Right lobe of liver (tissue), 4 donors: ENCODE data around the gene GRID1.

Source experiments
- POLR2A ChIP-seq: fragments of 450-650 bp; IDR thresholded peaks from one replicate; pipeline ENCODE4 v1.6.1; 2017; ENCODE audit warnings: antibody characterized with exemption, mild to moderate bottlenecking
- TF ChIP-seq, protein P1 (sequence below), 4 donors: fragments of 200-600 bp in 3 of 4; fragments of 450-650 bp in 1 of 4; IDR thresholded peaks; one replicate each; pipeline versions ENCODE4 v1.5.1 to v1.8.0; 2016 to 2022; ENCODE audit warnings: antibody characterized with exemption in 4 of 4, mild to moderate bottlenecking in 2 of 4
- donor health status: DM: no; HTN: no; CAD: no.
- donor health status: DM: no; HTN: no; CAD: no.
- donor health status: DM: no; HTN: yes; CAD: no.

DNA sequence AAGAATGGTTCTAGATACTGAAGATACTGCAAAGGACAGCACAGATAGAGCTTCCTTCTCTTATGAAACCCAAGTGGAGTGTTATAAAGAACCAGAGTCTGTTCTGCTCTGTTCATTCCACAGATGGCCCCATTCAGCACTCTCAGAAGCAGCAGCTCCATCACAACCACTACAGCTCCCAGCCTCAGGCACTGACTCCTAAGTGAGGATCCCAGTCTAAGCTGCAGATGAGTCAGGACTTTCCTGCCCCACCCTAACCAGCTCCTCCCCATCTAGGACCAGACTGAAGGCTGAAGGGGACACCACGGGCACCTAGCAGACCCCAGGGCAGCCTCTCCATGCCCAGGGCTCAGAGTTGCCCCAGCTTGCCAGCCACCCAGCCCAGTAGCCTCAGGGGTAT is 379.8 kb downstream of the GRID1 start:
- no peak for TF ChIP-seq POLR2A
- TF ChIP-seq, protein P1, sequence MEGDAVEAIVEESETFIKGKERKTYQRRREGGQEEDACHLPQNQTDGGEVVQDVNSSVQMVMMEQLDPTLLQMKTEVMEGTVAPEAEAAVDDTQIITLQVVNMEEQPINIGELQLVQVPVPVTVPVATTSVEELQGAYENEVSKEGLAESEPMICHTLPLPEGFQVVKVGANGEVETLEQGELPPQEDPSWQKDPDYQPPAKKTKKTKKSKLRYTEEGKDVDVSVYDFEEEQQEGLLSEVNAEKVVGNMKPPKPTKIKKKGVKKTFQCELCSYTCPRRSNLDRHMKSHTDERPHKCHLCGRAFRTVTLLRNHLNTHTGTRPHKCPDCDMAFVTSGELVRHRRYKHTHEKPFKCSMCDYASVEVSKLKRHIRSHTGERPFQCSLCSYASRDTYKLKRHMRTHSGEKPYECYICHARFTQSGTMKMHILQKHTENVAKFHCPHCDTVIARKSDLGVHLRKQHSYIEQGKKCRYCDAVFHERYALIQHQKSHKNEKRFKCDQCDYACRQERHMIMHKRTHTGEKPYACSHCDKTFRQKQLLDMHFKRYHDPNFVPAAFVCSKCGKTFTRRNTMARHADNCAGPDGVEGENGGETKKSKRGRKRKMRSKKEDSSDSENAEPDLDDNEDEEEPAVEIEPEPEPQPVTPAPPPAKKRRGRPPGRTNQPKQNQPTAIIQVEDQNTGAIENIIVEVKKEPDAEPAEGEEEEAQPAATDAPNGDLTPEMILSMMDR (IDR thresholded peaks at IDR 0.05) = no peak
